Effector memory CD8-positive, alpha-beta T cell (primary cell): ENCODE data around the gene CDNF.

Source experiments
- ATAC-seq: fragments of 150-1000 bp; cut with Tn5 transposase; replicated peaks from 2 replicates; pipeline ENCODE4 v1.10.0; 2021; ENCODE audit warnings: mild to moderate bottlenecking, moderate library complexity
- DNase-seq, 3 experiments: peaks; one replicate each; pipeline ENCODE4 v3.0.0; 2021
- H3K27ac Mint-ChIP-seq, 2 donors: one replicate each; pipeline ENCODE4 v1.8.0; 2022; ENCODE audit warnings: mild to moderate bottlenecking in 2 of 2, mixed read lengths in 2 of 2, moderate library complexity in 2 of 2
- H3K27me3 Mint-ChIP-seq, 2 donors: one replicate each; pipeline ENCODE4 v1.8.0; 2022; ENCODE audit warnings: mixed read lengths in 2 of 2
- H3K36me3 Mint-ChIP-seq: one replicate; pipeline ENCODE4 v1.8.0; 2022; ENCODE audit warnings: mild to moderate bottlenecking, moderate library complexity, mixed read lengths; ENCODE audit not compliant: insufficient read depth
- H3K4me1 Mint-ChIP-seq, 2 donors: one replicate each; pipeline ENCODE4 v1.8.0; 2022; ENCODE audit warnings: low read depth in 2 of 2, mixed read lengths in 2 of 2
- H3K4me3 Mint-ChIP-seq, 2 donors: one replicate each; pipeline ENCODE4 v1.8.0; 2022; ENCODE audit warnings: mild to moderate bottlenecking in 2 of 2, mixed read lengths in 2 of 2, moderate library complexity in 2 of 2
- H3K9me3 Mint-ChIP-seq, 2 donors: one replicate each; pipeline ENCODE4 v1.8.0; 2022; ENCODE audit warnings: mixed read lengths in 2 of 2

CDNF gene

DNA sequence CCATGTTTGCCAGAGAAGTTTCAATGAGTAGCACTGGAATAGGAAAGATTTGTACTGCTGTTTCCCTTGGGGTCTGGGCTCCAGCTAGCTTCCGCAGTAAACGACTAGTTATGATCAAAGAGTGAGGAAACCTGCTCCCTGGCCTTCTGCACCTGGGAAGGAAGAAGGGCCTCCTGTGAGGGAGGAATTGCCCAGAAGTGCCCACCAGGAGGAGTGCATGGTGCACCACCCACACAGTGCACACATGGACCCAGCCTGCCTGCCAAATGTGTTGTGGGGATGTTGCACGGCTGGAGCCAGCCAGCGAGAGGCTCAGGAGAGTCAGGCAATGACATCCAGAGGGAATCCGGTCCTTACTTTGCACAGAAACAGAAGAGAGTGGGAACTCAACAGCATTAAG is 36.1 kb downstream of the CDNF start:
- Mint-ChIP-seq H3K27ac (no peak overlapping the region), H3K9me3 (no peaks in the 10 kb centered on the region), H3K27me3 (no peaks in the 10 kb centered on the region), H3K4me1 (peaks cover 0 to 2% of the 10 kb centered on the region in 2 donors), H3K36me3 (no peaks in the 10 kb centered on the region), H3K4me3 (no peak overlapping the region)
- ATAC-seq (no peak), DNase-seq (no peak)

DNA sequence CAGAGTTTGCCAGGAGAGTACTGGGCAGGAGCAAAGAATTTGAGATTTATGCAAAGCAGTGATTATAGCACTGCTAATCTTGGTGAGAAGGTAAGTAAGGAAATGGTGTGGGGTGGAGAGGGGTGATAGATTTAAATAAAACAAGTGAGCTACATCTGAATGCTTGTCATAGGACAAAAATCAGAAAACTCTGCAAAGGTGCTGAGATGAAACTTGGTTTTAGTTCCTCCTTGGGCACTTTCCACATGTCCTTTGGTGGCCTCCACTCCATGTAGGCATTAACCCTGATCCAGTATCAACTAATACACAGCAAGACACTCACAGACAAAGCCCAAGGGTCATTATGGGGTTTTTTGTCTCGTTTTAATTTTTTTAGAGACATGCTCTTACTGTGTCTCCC is 37.4 kb downstream of the CDNF start:
- Mint-ChIP-seq H3K9me3 (no peaks in the 10 kb centered on the region), H3K27ac (no peak overlapping the region), H3K27me3 (no peaks in the 10 kb centered on the region), H3K4me3 (no peak overlapping the region), H3K36me3 (no peaks in the 10 kb centered on the region), H3K4me1 (peaks cover 0 to 2% of the 10 kb centered on the region in 2 donors)
- ATAC-seq (no peak), DNase-seq (no peak)

DNA sequence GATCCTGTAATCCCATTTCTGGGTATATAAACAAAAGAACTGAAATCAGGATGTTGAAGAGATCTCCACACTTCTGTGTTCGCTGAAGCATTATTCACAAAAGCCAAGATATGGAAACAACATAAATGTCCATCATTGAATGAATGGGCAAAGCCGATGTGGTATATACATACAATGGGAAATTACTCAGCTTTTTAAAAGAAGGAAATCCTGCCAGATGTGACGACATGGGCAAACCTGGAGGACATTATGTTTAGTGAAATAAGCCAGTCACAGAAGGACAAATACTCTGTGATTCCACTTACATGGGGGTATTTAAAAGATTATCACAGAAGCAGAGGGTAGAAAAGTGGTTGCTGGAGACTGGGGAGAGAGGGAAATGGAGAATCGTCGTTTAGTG is 39.2 kb downstream of the CDNF start:
- Mint-ChIP-seq H3K9me3 (no peaks in the 10 kb centered on the region), H3K4me3 (no peak overlapping the region), H3K36me3 (no peaks in the 10 kb centered on the region), H3K27ac (no peak overlapping the region), H3K27me3 (no peaks in the 10 kb centered on the region), H3K4me1 (peaks cover 0 to 2% of the 10 kb centered on the region in 2 donors)
- DNase-seq (no peak), ATAC-seq (no peak)

DNA sequence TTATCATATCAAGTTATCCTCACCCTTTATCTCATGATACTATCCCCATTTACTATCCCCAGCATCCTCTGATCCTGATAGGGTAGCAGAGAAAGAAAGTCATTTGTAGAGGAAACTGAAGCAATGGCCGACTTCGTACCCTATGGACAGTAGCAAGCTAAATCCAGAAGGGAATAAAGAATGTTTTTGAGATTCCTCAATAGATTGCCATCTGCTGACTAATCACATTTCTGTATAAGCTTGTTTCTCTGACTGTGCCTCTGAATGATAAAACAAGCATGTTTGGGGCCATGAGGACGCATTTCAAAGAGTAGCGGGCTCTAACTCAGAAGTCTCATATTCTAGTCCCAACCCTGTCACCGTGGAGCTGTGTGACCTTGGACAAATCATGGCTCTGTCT is 49.9 kb downstream of the CDNF start:
- no peaks in the 10 kb centered on the region for H3K9me3 Mint-ChIP-seq
- no peaks in the 10 kb centered on the region for H3K4me1 Mint-ChIP-seq
- H3K36me3 Mint-ChIP-seq, result no peaks in the 10 kb centered on the region
- DNase-seq (no peak), ATAC-seq (no peak)
- no peak overlapping the region for H3K27ac Mint-ChIP-seq
- no peak overlapping the region for H3K4me3 Mint-ChIP-seq
- no peaks in the 10 kb centered on the region for H3K27me3 Mint-ChIP-seq

DNA sequence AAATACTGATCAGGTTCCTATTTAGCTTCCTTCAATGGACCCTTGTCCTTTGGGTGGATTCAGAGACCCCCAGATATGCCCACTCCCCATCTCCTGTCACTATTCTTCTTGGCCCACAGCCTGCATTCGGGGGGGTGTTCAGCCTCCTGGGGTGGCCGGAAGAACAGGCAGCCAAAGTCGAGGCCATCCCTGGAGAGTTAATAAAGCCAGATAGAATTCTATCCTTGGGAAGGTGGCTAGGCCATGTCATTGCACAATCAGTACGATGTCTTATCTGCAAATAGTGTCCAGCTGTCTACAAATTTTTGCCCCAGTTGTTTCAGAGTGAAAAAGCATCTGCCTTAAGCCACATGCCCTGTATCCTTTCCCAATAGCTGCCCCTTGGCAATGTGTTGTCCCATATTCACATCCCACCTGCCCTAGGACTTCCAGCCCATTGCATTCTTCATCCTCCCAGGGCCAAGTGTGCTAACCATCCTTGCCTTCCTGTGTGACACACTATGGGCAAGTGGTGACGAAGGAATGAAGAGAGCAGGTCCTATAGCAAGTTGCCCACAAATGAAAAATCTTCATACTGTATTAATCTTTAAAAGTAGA is 53.3 kb downstream of the CDNF start:
- Mint-ChIP-seq H3K27me3 (no peaks in the 10 kb centered on the region), H3K4me3 (no peak overlapping the region), H3K27ac (no peak overlapping the region), H3K9me3 (no peaks in the 10 kb centered on the region), H3K4me1 (peaks cover 3% of the 10 kb centered on the region in 2 donors), H3K36me3 (no peaks in the 10 kb centered on the region)
- ATAC-seq (no peak), DNase-seq (no peak)

DNA sequence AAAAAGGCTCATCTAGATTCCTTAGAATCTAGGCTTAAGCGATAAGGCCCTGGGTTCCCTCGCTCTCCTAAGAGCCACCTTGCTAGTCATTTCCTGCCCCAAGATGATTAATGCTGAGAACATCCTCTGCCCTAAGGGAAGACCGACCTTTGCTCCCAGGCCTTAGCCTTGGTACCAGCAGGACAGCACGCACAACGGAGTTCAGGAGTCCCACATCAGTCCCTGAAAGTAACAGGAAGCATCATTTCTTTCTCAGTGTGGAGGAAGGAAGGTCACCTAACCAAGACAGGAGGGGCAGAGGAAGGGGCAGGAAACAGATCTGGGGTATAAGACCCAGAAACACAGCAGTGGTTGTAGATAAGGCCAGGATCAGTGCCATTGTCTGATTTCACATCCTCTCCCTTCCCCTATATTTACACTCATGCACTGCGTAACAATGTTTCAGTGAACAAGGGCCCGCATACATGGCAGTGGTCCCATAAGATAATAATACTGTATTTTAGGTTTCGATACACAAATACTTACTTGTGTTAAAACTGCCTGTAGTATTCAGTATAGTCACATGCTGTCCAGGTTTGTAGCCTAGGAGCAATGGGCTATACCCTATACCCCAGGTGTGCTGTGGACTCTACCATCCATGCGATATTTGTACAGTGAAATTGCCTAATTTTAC is 55.0 kb downstream of the CDNF start:
- ATAC-seq (peak; percentile 91), DNase-seq (no peak)
- peaks cover 3% of the 10 kb centered on the region in 2 donors for H3K4me1 Mint-ChIP-seq
- no peaks in the 10 kb centered on the region for H3K36me3 Mint-ChIP-seq
- H3K27ac Mint-ChIP-seq, result peak overlapping the region in 1 of 2 donors; percentile 5
- no peaks in the 10 kb centered on the region for H3K27me3 Mint-ChIP-seq
- no peaks in the 10 kb centered on the region for H3K9me3 Mint-ChIP-seq
- H3K4me3 Mint-ChIP-seq, result peak overlapping the region in 1 of 2 donors; percentile 7

DNA sequence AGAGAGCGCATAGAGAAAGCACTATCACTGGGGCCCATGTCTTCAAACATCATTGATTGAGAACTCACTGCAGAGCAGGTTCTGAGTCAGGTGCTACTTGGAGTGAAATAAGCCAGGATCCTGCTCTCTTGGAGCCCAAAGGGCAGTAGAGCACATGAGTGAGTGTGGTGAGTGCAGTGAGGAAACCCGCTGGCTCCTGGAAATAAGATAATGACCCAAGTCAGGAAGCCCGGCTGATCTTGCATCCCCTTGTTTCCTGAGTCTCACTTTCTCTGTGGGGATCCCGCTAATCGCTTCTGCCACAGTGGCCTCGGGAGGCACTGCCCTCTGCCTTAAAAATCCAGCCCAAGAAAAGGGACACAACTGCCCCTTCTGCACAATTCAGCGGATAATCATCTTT is 56.1 kb downstream of the CDNF start:
- ATAC-seq (no peak), DNase-seq (no peak)
- Mint-ChIP-seq H3K9me3 (no peaks in the 10 kb centered on the region), H3K4me1 (peaks cover 3% of the 10 kb centered on the region in 2 donors), H3K4me3 (no peak overlapping the region), H3K36me3 (no peaks in the 10 kb centered on the region), H3K27ac (no peak overlapping the region), H3K27me3 (no peaks in the 10 kb centered on the region)

DNA sequence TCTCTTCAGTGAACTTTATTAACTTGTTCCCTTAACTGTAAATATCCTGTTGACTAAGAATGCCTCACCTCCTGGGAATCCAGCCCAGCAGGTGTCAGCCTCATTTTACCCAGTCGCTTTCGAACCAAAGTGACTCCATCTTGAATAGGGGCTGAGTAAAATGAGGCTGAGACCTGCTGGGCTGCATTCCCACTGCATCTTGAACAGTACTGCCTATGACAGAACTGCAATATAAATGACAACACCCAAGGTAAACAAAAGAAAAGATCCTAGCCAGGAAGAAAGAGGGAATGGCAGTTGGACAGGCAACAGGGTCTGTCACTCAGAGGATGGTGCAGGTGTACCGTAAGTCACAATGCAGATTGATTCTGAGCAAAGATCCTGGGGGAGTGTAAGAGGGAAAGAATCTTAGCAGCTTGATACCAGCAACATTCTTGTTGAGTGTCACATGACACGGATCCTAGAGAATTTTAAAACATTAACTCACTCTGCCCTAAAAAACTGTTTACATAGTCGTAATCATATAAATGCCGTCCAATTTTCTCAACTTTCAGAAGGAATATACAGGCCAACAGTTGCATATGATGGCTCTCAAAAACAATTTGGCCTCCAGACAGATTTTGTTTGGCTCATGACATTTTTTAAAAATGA is 58.7 kb downstream of the CDNF start:
- no peak for ATAC-seq
- Mint-ChIP-seq H3K27ac (no peak overlapping the region), H3K36me3 (no peaks in the 10 kb centered on the region), H3K4me3 (no peak overlapping the region), H3K4me1 (peaks cover 3% of the 10 kb centered on the region in 2 donors), H3K9me3 (no peaks in the 10 kb centered on the region), H3K27me3 (peaks cover 0 to 11% of the 10 kb centered on the region in 2 donors)
- no peak for DNase-seq

DNA sequence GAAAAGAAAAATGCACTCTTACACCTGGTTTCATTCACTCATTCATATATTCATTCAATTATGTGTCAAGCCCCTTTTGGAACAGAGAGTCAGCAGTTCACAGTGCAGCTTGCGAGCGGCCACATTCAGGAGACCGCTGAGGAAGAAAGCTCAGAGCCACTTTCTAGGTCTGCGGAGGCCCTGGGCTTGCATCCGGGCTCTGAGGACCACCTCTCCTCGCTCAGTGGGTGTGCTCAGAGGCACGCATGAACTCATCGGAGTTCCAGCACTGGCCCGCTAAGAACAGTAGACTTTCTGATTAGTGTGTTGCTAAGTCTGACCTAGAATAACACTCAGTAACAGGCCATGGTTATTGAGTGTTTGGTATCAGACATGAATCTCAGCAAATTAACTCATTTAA is 61.3 kb downstream of the CDNF start:
- Mint-ChIP-seq H3K27me3 (peaks cover 0 to 13% of the 10 kb centered on the region in 2 donors), H3K4me3 (no peak overlapping the region), H3K36me3 (no peaks in the 10 kb centered on the region), H3K27ac (no peak overlapping the region), H3K4me1 (peaks cover 0 to 2% of the 10 kb centered on the region in 2 donors), H3K9me3 (no peaks in the 10 kb centered on the region)
- DNase-seq, result no peak
- no peak for ATAC-seq

DNA sequence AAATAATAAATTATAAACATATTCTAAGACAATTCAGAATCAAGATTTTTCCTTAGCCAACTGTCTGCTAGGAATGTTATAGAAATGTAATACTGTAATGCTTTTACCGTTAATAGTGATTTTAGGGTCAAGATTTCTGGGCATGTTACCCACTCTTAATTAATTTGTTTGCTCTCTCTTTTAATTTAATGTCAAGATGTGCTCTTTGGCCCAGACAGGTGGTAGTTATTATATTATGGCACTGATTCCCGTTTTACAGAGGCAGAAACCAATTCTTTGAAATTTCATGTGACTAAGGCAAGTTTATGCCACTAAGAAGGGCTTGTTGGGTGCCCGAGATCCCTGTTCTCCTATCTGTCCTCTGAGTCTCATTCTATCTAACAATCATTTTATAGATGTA is 62.2 kb downstream of the CDNF start:
- DNase-seq (no peak), ATAC-seq (no peak)
- Mint-ChIP-seq H3K9me3 (no peaks in the 10 kb centered on the region), H3K36me3 (no peaks in the 10 kb centered on the region), H3K27me3 (peaks cover 0 to 13% of the 10 kb centered on the region in 2 donors), H3K4me1 (peaks cover 0 to 2% of the 10 kb centered on the region in 2 donors), H3K4me3 (no peak overlapping the region), H3K27ac (no peak overlapping the region)

DNA sequence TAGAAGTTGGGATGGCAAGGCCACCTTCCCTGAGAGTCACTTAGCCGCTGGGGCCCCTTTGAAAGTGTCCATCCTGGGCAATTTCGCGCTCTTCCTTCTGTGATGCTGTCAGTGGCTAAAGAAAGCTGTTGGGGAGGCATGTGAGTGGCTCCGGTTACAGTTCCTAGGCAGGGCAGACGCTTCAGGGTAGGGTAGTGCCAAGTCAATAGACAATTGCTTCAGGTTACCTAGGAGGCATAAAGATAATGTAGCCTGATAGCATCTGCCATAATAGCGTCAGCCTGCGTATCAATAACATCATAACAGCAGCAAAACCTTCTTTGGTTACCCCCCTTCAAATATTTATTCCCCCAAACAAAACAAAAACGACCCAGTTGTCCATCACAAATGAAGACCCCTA is 63.0 kb downstream of the CDNF start, which contains the start of gene FAM107B:
FAM107B (minus strand) TSS at position 101 of the 400 bp plus-strand sequence. CDS start 234 bp downstream, outside the sequence.
- no peaks in the 10 kb centered on the region for H3K36me3 Mint-ChIP-seq

DNA sequence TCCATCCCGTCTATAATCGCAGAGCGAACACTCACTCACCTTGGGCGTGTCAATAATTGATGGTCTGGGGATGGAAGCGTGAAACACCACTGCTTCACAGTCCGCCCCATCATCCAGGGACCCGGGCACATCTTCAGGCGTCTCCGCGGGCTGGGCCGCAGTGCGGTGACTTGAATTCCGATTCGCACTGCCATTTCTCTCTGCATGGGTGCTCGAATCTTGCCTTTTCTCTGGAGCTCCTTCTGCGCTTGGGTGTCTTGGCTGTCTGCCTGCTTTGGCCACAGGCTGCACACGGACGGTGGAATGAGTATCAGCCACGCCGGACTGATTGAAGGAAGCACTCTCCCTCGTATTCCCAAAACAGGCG is 63.6 kb downstream of the CDNF start:
- peaks cover 0 to 2% of the 10 kb centered on the region in 2 donors for H3K4me1 Mint-ChIP-seq
- no peak for ATAC-seq

More for the DNA sequence above, 63.0 kb downstream of the CDNF start, which contains the start of gene FAM107B:
- peaks cover 0 to 2% of the 10 kb centered on the region in 2 donors for H3K4me1 Mint-ChIP-seq
- ATAC-seq, result no peak
- H3K9me3 Mint-ChIP-seq, result no peaks in the 10 kb centered on the region
- no peak for DNase-seq
- peaks cover 0 to 13% of the 10 kb centered on the region in 2 donors for H3K27me3 Mint-ChIP-seq
- no peak within 1 kb of the TSS for H3K4me3 Mint-ChIP-seq
- H3K27ac Mint-ChIP-seq, result peak within 1 kb of the TSS in 1 of 2 donors; percentile 23

DNA sequence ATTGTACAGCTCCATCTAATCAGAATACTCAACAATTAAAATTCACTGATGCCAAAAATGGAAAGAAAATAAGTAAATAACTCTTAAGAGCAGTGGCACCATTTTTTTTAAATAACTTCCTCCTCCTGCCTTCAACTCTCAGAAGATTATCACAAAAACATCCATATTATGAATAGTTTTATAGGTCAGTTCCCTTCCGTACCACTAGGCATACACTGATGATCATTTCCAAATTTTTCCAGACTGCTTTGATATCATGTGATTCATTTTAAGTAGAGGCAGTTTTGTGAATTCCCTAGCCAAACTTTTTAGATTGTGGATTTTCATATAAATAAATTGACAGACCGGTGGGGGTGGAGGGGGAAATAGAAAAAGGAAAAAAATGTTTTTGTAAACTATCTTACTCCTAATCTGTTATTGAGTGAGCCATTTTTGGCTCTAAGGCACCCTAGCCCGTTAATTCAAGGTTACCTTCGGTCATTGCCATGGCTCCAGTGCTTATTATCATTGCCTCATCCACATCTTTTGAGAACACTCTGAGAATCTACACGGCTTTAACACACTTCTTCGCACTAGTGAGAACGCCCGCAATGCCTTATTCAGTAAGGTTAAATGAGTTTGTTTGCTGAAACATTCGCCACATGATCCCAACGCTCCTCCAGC is 64.2 kb downstream of the CDNF start:
- no peaks in the 10 kb centered on the region for H3K36me3 Mint-ChIP-seq
- H3K9me3 Mint-ChIP-seq, result no peaks in the 10 kb centered on the region
- peaks cover 0 to 2% of the 10 kb centered on the region in 2 donors for H3K4me1 Mint-ChIP-seq
- ATAC-seq, result no peak
- peak overlapping the region in 1 of 2 donors; percentile 23 for H3K27ac Mint-ChIP-seq
- peaks cover 0 to 13% of the 10 kb centered on the region in 2 donors for H3K27me3 Mint-ChIP-seq
- DNase-seq, result no peak
- H3K4me3 Mint-ChIP-seq, result no peak overlapping the region

More for the DNA sequence above, 63.6 kb downstream of the CDNF start:
- H3K27me3 Mint-ChIP-seq, result peaks cover 0 to 13% of the 10 kb centered on the region in 2 donors
- no peak for DNase-seq
- no peak overlapping the region for H3K4me3 Mint-ChIP-seq
- H3K27ac Mint-ChIP-seq, result no peak overlapping the region
- H3K36me3 Mint-ChIP-seq, result no peaks in the 10 kb centered on the region
- H3K9me3 Mint-ChIP-seq, result no peaks in the 10 kb centered on the region
